Colonic mucosa (tissue), 4 donors: ENCODE data around the gene CARS1. TPM values are rescaled to one million over a fixed set of nuclear protein-coding genes. Genes with fewer than 3 reads are reported as not detected.

Source experiments
- DNase-seq: peaks from one replicate; pipeline ENCODE4 v3.0.0-alpha.2; 2020
- H3K27ac ChIP-seq: fragments of 200-600 bp; one replicate; pipeline ENCODE4 v1.8.0; 2021
- H3K27me3 ChIP-seq: fragments of 200-600 bp; one replicate; pipeline ENCODE4 v1.8.0; 2021
- H3K36me3 ChIP-seq: fragments of 200-600 bp; one replicate; pipeline ENCODE4 v1.8.0; 2021
- H3K4me1 ChIP-seq: fragments of 200-600 bp; one replicate; pipeline ENCODE4 v1.8.0; 2021; ENCODE audit warnings: mild to moderate bottlenecking
- H3K4me3 ChIP-seq: fragments of 200-600 bp; one replicate; pipeline ENCODE4 v1.8.0; 2021
- H3K9ac ChIP-seq, 2 donors: one replicate each; pipeline ENCODE4 v1.7.0; 2013; ENCODE audit warnings: control low read depth in 2 of 2, low read depth in 2 of 2, low read length in 2 of 2
- H3K9me3 ChIP-seq: fragments of 200-600 bp; one replicate; pipeline ENCODE4 v1.8.0; 2021
- CTCF ChIP-seq: fragments of 200-600 bp; IDR thresholded peaks from one replicate; pipeline ENCODE4 v1.8.0; 2022; ENCODE audit warnings: antibody characterized with exemption, mild to moderate bottlenecking
- intact Hi-C: fragments of 100-400 bp; cut with DNase I; formaldehyde crosslinking; loops from one replicate; pipeline ENCODE4 v1.14.1; 2022
- total RNA-seq, 2 donors: library from RNA; stranded (reverse); fragmentation: NEBNext Ultra II Directional in 1 of 2; extraction: Animal tissue kit (Norgen Biotek cat#: 25700) in 1 of 2; gene quantifications; one replicate each; pipeline ENCODE4 v1.2.1, GENCODE V29; 2021
- donor health status: healthy.
- donor health status: DM: no; HTN: no; CAD: no.
- donor health status: DM: no; HTN: no; CAD: no.

CARS1 gene
- total RNA-seq, 2 donors from 2014 or later = 48.4 to 74.3 TPM

- no peak for DNase-seq
- peaks cover 5% of the 10 kb centered on the region for H3K4me1 ChIP-seq
- peak overlapping the region in 1 of 2 donors; percentile 38 for H3K9ac ChIP-seq
- peak overlapping the region; percentile 8 for H3K4me3 ChIP-seq
- intact Hi-C loops = no loop called here
- H3K27me3 ChIP-seq = no peaks in the 10 kb centered on the region
- TF ChIP-seq CTCF = no peak
- peak overlapping the region; percentile 2 for H3K27ac ChIP-seq
- H3K9me3 ChIP-seq = no peaks in the 10 kb centered on the region
- no peaks in the 10 kb centered on the region for H3K36me3 ChIP-seq
These were observed 68.2 kb downstream of the CARS1 start for GRCh38 chr11:2989006-2989405.

GRCh38 chr11:2987881-2988861 is 69.1 kb downstream of the CARS1 start:
- Histone ChIP-seq H3K4me3 (peak overlapping the region; percentile 8), H3K9ac (peak overlapping the region in 1 of 2 donors; percentile 9), H3K4me1 (peaks cover 5% of the 10 kb centered on the region), H3K36me3 (no peaks in the 10 kb centered on the region), H3K27ac (peak overlapping the region; percentile 2), H3K27me3 (no peaks in the 10 kb centered on the region), H3K9me3 (no peaks in the 10 kb centered on the region)
- intact Hi-C loops = no loop called here
- no peak for DNase-seq
- no peak for TF ChIP-seq CTCF

GRCh38 chr11:2983908-2984307 is 73.3 kb downstream of the CARS1 start:
- no peaks in the 10 kb centered on the region for H3K4me1 ChIP-seq
- intact Hi-C loops = no loop called here
- H3K9me3 ChIP-seq = no peaks in the 10 kb centered on the region
- H3K36me3 ChIP-seq = no peaks in the 10 kb centered on the region
- no peak for DNase-seq
- no peak overlapping the region for H3K27ac ChIP-seq
- no peak overlapping the region for H3K4me3 ChIP-seq
- H3K27me3 ChIP-seq = no peaks in the 10 kb centered on the region
- TF ChIP-seq CTCF = no peak
- H3K9ac ChIP-seq = no peak overlapping the region

GRCh38 chr11:2982214-2982613 is 75.0 kb downstream of the CARS1 start:
- DNase-seq = no peak
- no peaks in the 10 kb centered on the region for H3K9me3 ChIP-seq
- no peak overlapping the region for H3K9ac ChIP-seq
- H3K27ac ChIP-seq = no peak overlapping the region
- no peaks in the 10 kb centered on the region for H3K4me1 ChIP-seq
- intact Hi-C loops = no loop called here
- no peak for TF ChIP-seq CTCF
- no peak overlapping the region for H3K4me3 ChIP-seq
- no peaks in the 10 kb centered on the region for H3K36me3 ChIP-seq
- H3K27me3 ChIP-seq = no peaks in the 10 kb centered on the region

GRCh38 chr11:2981130-2981529 is 76.1 kb downstream of the CARS1 start:
- Histone ChIP-seq H3K36me3 (no peaks in the 10 kb centered on the region), H3K4me3 (no peak overlapping the region), H3K27me3 (no peaks in the 10 kb centered on the region), H3K4me1 (no peaks in the 10 kb centered on the region), H3K9me3 (no peaks in the 10 kb centered on the region), H3K27ac (no peak overlapping the region), H3K9ac (no peak overlapping the region)
- DNase-seq = no peak
- TF ChIP-seq CTCF = no peak
- intact Hi-C loops = no loop called here
